Endothelial cell of umbilical vein (primary cell): ENCODE data around the gene MGAT4A. TPM values are rescaled to one million over a fixed set of nuclear protein-coding genes. Genes with fewer than 3 reads are reported as not detected.

Source experiments
- BruUV-seq: library from RNA; stranded (reverse); fragments of 400-500 nt; replicated peaks from 2 replicates; lab custom pipeline; 2021; lab: Mats Ljungman, UMichigan
- CTCF ChIA-PET: fragments of 300-600, 350-600 bp; sonication (Branson Sonifier 250); formaldehyde crosslinking; loops from one replicate; lab custom pipeline; 2021; ENCODE audit warnings: antibody characterized with exemption, inconsistent platforms; lab: Charles Lee
- POLR2A ChIA-PET: fragments of 300-600, 350-600 bp; sonication (Branson Sonifier 250); formaldehyde crosslinking; loops from one replicate; lab custom pipeline; 2021; ENCODE audit warnings: antibody characterized with exemption, inconsistent platforms; lab: Charles Lee
- DNase-seq: peaks from one replicate; pipeline ENCODE4 v3.0.0-alpha.2; 2011; ENCODE audit warnings: low read depth, low spot score
- FAIRE-seq: peaks from 2 replicates; lab custom pipeline; 2011; peaks lifted over from hg19 to GRCh38; lab: Jason Lieb, UNC
- H2AFZ ChIP-seq: 2 replicates; pipeline ENCODE4 v1.6.0; 2012; ENCODE audit warnings: low read depth, low read length, control low read depth, inconsistent platforms
- H3K27ac ChIP-seq: 2 replicates; pipeline ENCODE4 v1.5.1; 2011; ENCODE audit warnings: low read depth, mild to moderate bottlenecking, control low read depth, low read length, moderate library complexity; ENCODE audit not compliant: insufficient read depth
- H3K27me3 ChIP-seq, 2 experiments: 2 replicates each; pipeline versions ENCODE4 v1.6.0 to v1.6.1; 2011; ENCODE audit warnings: low read length in 2 of 2, mixed read lengths in 1 of 2; ENCODE audit not compliant: control insufficient read depth in 2 of 2, insufficient read depth in 2 of 2
- H3K36me3 ChIP-seq, 2 experiments: 2 replicates in 1 of 2; 3 replicates in 1 of 2; pipeline ENCODE4 v1.5.1; 2011; ENCODE audit warnings: low read length in 2 of 2, mild to moderate bottlenecking in 1 of 2, moderate library complexity in 1 of 2; ENCODE audit not compliant: control insufficient read depth in 2 of 2, insufficient read depth in 2 of 2; ENCODE audit errors: extremely low read depth in 1 of 2
- H3K4me1 ChIP-seq: 3 replicates; pipeline ENCODE4 v1.5.1; 2011; ENCODE audit warnings: mild to moderate bottlenecking, low read length; ENCODE audit not compliant: control insufficient read depth, insufficient read depth; ENCODE audit errors: extremely low read depth
- H3K4me2 ChIP-seq: 2 replicates; pipeline ENCODE4 v1.6.1; 2011; ENCODE audit warnings: low read length, control low read depth, mixed read lengths; ENCODE audit not compliant: insufficient read depth
- H3K4me3 ChIP-seq, 3 experiments: fragments of 200-600 bp in 1 of 3; sonication (generic), shearing (Covaris generic) in 1 of 3; replicated peaks in 1 of 3; 2 replicates each; pipeline ENCODE4 v1.5.1; 2011 to 2016; ENCODE audit warnings: control low read depth in 3 of 3, low read length in 3 of 3, mild to moderate bottlenecking in 2 of 3, inconsistent platforms in 1 of 3, low read depth in 1 of 3, moderate library complexity in 1 of 3; ENCODE audit not compliant: insufficient read depth in 1 of 3
- H3K79me2 ChIP-seq: 2 replicates; pipeline ENCODE4 v1.6.0; 2012; ENCODE audit warnings: low read length, inconsistent platforms; ENCODE audit not compliant: control insufficient read depth, insufficient read depth
- H3K9ac ChIP-seq: replicated peaks from 2 replicates; pipeline ENCODE3; 2011; ENCODE audit warnings: low read length, control low read depth; ENCODE audit not compliant: insufficient read depth; ENCODE audit errors: extremely low read depth
- H3K9me1 ChIP-seq: replicated peaks from 3 replicates; pipeline ENCODE4 v1.6.0; 2011; ENCODE audit warnings: mild to moderate bottlenecking, low read length; ENCODE audit not compliant: control insufficient read depth, insufficient read depth; ENCODE audit errors: extremely low read depth
- H3K9me3 ChIP-seq: replicated peaks from 2 replicates; pipeline ENCODE4 v1.5.1; 2012; ENCODE audit warnings: low read length, inconsistent platforms; ENCODE audit not compliant: control insufficient read depth, insufficient read depth
- H4K20me1 ChIP-seq: replicated peaks from 2 replicates; pipeline ENCODE3; 2011; ENCODE audit warnings: mild to moderate bottlenecking, low read length; ENCODE audit not compliant: control insufficient read depth, insufficient read depth; ENCODE audit errors: extremely low read depth
- EZH2 ChIP-seq: IDR thresholded peaks from 2 replicates; pipeline ENCODE4 v1.6.1; 2012; ENCODE audit warnings: borderline replicate concordance, low read depth, mild to moderate bottlenecking, moderate library complexity, low read length, inconsistent platforms; ENCODE audit not compliant: severe bottlenecking
- FOS ChIP-seq: IDR thresholded peaks from 2 replicates; pipeline ENCODE4 v1.6.1; 2011; ENCODE audit warnings: mild to moderate bottlenecking, low read length, moderate library complexity, borderline replicate concordance; ENCODE audit not compliant: insufficient read depth
- GATA2 ChIP-seq: IDR thresholded peaks from 2 replicates; pipeline ENCODE4 v1.7.0; 2011; ENCODE audit warnings: low read depth, mild to moderate bottlenecking, moderate library complexity, mixed read lengths, low read length; ENCODE audit not compliant: insufficient read length, insufficient read depth
- JUN ChIP-seq: IDR thresholded peaks from 2 replicates; pipeline ENCODE4 v1.6.1; 2011; ENCODE audit warnings: borderline replicate concordance, low read depth; ENCODE audit not compliant: insufficient read length, insufficient read depth
- MYC ChIP-seq: IDR thresholded peaks from one replicate; pipeline ENCODE4 v1.6.1; 2011; ENCODE audit warnings: mild to moderate bottlenecking, low read depth, low read length
- POLR2A ChIP-seq: IDR thresholded peaks from 2 replicates; pipeline ENCODE4 v1.6.1; 2012; ENCODE audit warnings: low read depth, mild to moderate bottlenecking, control low read depth, low read length
- POLR2AphosphoS5 ChIP-seq: IDR thresholded peaks from 2 replicates; pipeline ENCODE4 v1.6.1; 2012; ENCODE audit warnings: low read depth, mild to moderate bottlenecking, control low read depth, low read length, moderate library complexity; ENCODE audit not compliant: insufficient read depth
- dilution Hi-C: fragments of 300-500 bp; cut with MboI; formaldehyde crosslinking; loops from one replicate; pipeline ENCODE4 v1.15.0; 2019; ENCODE audit warnings: low sequenced_read_pairs; ENCODE audit not compliant: extremely low pct_ligation_motif_present
- intact Hi-C: fragments of 100-400 bp; cut with micrococcal nuclease; formaldehyde crosslinking; loops from one replicate; pipeline ENCODE4 v1.10.0; 2022
- polyA plus RNA-seq, 4 experiments: library from polyadenylated mRNA; depleted of rRNA in 3 of 4; stranded (reverse) in 3 of 4; unstranded in 1 of 4; fragments of >200 nt; gene quantifications; 2 replicates each; pipeline versions ENCODE4 v1.2.1 to v1.2.3, GENCODE V29; 2011 to 2012; ENCODE audit warnings: missing spikeins in 1 of 4
- total RNA-seq: library from RNA; stranded (reverse); gene quantifications from 2 replicates; pipeline ENCODE4 v1.2.3, GENCODE V29; 2021
- TF ChIP-seq, protein P1 (sequence below), 2 donors: IDR thresholded peaks; 1 replicate in 1 of 2; 2 replicates in 1 of 2; pipeline ENCODE4 v1.5.1; 2011; ENCODE audit warnings: low read length in 2 of 2, mild to moderate bottlenecking in 2 of 2, moderate library complexity in 2 of 2, control low read depth in 1 of 2, inconsistent platforms in 1 of 2, low read depth in 1 of 2; ENCODE audit not compliant: insufficient read depth in 1 of 2; ENCODE audit errors: extremely low read depth in 1 of 2
- TF ChIP-seq, protein P2 (sequence below): IDR thresholded peaks from 2 replicates; pipeline ENCODE4 v1.6.1; 2011; ENCODE audit not compliant: insufficient read depth, insufficient read length

MGAT4A gene
- total and polyA plus RNA-seq, 2 donors (not counting 3 experiments of a cell fraction or from before 2014, with no cell fraction given), result 9.2 to 42.2 TPM

DNA sequence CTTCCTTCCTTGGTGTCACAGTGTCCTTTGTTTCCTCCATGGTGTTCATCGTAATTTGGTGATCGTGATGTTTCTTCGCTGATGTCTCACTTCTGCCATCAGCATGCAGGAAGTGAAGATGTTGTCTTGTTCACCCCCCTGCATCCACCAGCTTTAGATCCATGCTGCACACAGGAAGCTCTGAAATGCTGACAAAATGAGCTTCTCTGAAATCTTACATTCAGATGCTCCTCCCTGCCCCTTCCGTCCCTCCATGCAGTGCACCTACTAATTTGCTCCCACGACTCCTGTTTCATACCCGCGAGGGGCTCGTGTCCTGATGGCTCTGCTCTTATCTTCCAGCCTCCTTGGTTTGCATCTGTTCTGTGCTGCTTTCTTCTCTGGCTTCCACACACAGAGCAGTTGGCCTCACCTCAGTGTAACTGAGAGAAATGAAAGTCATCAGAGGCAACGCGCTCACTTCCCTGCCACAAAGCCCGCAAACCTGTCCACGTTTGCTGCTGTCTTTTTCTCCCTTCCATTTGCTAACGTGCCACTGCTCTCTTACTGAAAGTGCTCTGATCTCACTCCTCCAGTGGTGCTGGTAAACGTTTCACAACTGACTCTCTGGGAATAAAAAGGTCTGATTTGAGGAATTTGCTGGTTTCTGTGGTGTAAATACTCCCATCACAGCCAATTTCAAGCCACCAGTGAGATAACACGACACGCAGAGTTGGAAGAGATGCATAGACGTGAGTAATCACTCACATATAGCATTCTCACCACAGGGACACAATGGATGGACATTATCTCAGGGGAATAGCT is 41.0 kb upstream of the MGAT4A start:
- BruUV-seq, result no TSS peak
- no peak for DNase-seq

More for the DNA sequence above, 41.0 kb upstream of the MGAT4A start:
- Histone ChIP-seq H2AFZ (no peak overlapping the region), H3K27me3 (no peaks in the 10 kb centered on the region), H3K4me2 (no peak overlapping the region), H4K20me1 (no peaks in the 10 kb centered on the region), H3K9me1 (no peaks in the 10 kb centered on the region), H3K9me3 (no peaks in the 10 kb centered on the region), H3K4me1 (peaks cover 17% of the 10 kb centered on the region), H3K27ac (no peak overlapping the region), H3K4me3 (no peak overlapping the region), H3K9ac (no peak overlapping the region), H3K79me2 (no peaks in the 10 kb centered on the region), H3K36me3 (no peaks in the 10 kb centered on the region)
- FAIRE-seq, result no peak
- ChIA-PET POLR2A (no interaction called here), CTCF (interaction anchor here (1.0 kb wide), 1 partner anchor 13 kb away, joined by 8 read pairs; no protein-coding TSS in a partner anchor)
- dilution Hi-C loops, result no loop called here
- intact Hi-C loops, result no loop called here
- TF ChIP-seq, protein P1, sequence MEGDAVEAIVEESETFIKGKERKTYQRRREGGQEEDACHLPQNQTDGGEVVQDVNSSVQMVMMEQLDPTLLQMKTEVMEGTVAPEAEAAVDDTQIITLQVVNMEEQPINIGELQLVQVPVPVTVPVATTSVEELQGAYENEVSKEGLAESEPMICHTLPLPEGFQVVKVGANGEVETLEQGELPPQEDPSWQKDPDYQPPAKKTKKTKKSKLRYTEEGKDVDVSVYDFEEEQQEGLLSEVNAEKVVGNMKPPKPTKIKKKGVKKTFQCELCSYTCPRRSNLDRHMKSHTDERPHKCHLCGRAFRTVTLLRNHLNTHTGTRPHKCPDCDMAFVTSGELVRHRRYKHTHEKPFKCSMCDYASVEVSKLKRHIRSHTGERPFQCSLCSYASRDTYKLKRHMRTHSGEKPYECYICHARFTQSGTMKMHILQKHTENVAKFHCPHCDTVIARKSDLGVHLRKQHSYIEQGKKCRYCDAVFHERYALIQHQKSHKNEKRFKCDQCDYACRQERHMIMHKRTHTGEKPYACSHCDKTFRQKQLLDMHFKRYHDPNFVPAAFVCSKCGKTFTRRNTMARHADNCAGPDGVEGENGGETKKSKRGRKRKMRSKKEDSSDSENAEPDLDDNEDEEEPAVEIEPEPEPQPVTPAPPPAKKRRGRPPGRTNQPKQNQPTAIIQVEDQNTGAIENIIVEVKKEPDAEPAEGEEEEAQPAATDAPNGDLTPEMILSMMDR (IDR thresholded peaks at IDR 0.05; ENCODE audit: extremely low read depth in 1 of 2, insufficient read depth in 1 of 2, low read depth in 1 of 2, low read length in 2 of 2), result no peak
- TF ChIP-seq POLR2AphosphoS5, result no peak
- TF ChIP-seq, protein P2, sequence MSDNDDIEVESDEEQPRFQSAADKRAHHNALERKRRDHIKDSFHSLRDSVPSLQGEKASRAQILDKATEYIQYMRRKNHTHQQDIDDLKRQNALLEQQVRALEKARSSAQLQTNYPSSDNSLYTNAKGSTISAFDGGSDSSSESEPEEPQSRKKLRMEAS, result no peak
- TF ChIP-seq GATA2, result no peak
- TF ChIP-seq EZH2, result no peak
- no peak for TF ChIP-seq MYC
- no peak for TF ChIP-seq POLR2A
- TF ChIP-seq FOS, result no peak
- TF ChIP-seq JUN, result no peak
